Coronary artery (tissue), 2 donors: ENCODE results near the gene ANKDD1A.

Experiments
- DNase-seq: peaks from one replicate; pipeline ENCODE4 v3.0.0-alpha.2; 2017; ENCODE audit warnings: low spot score
- H3K27ac ChIP-seq, 2 donors: fragments of 200-600 bp; sonication (generic); one replicate each; pipeline ENCODE4 v1.5.1; 2016 to 2019
- H3K4me3 ChIP-seq: fragments of 200-600 bp; sonication (generic); 2 replicates; pipeline ENCODE4 v1.5.1; 2016; ENCODE audit warnings: mild to moderate bottlenecking, moderate library complexity
- CTCF ChIP-seq: fragments of 200-600 bp; sonication (generic); IDR thresholded peaks from one replicate; pipeline ENCODE4 v1.5.1; 2019; ENCODE audit warnings: antibody characterized with exemption

ANKDD1A gene

GRCh38 chr15:64982472-64982871, 70.8 kb downstream of the ANKDD1A start:
- no peak for DNase-seq

GRCh38 chr15:64985366-64986033, 73.8 kb downstream of the ANKDD1A start:
- TF ChIP-seq CTCF, result no peak
- Histone ChIP-seq H3K4me3 (no peak overlapping the region), H3K27ac (peak overlapping the region in 1 of 2 donors; percentile 55)
- DNase-seq, result no peak

More at GRCh38 chr15:64982472-64982871, 70.8 kb downstream of the ANKDD1A start:
- TF ChIP-seq CTCF, result no peak
- no peak overlapping the region for H3K4me3 ChIP-seq
- H3K27ac ChIP-seq, result no peak overlapping the region

- no peak overlapping the region for H3K27ac ChIP-seq
- TF ChIP-seq CTCF, result no peak
- DNase-seq, result no peak
- H3K4me3 ChIP-seq, result no peak overlapping the region
These were observed 75.4 kb downstream of the ANKDD1A start for GRCh38 chr15:64987136-64987535.

GRCh38 chr15:64989416-64990167, 77.9 kb downstream of the ANKDD1A start, which contains the start of gene SPG21:
Gene SPG21, minus strand, starts transcription at chr15:64989914. Its CDS starts 6,345 bp downstream, at chr15:64983569.
- H3K4me3 ChIP-seq, result peak within 1 kb of the TSS; percentile 100
- peak within 1 kb of the TSS; percentile 94 to 99 for H3K27ac ChIP-seq
- peak; percentile 93 for DNase-seq
- no peak for TF ChIP-seq CTCF

- peak overlapping the region; percentile 94 to 99 for H3K27ac ChIP-seq
- no peak for TF ChIP-seq CTCF
- DNase-seq, result no peak
These were observed 78.4 kb downstream of the ANKDD1A start for GRCh38 chr15:64990168-64990470.

GRCh38 chr15:64991536-64992135, 79.9 kb downstream of the ANKDD1A start:
- no peak for TF ChIP-seq CTCF
- Histone ChIP-seq H3K4me3 (no peak overlapping the region), H3K27ac (no peak overlapping the region)
- DNase-seq, result no peak

More at GRCh38 chr15:64990168-64990470, 78.4 kb downstream of the ANKDD1A start:
- H3K4me3 ChIP-seq, result peak overlapping the region; percentile 100
